ENCODE results near the gene BACE1-AS. TPM values are rescaled to one million over a fixed set of nuclear protein-coding genes. Genes with fewer than 3 reads are reported as not detected.
A peak's percentile ranks its signal among the peaks of the same experiment; 100 is the strongest.

Gene BACE1-AS
- total and polyA plus RNA-seq, 12 donors, result 4.0 to 35.1 (median 7.5) TPM

GRCh38 chr11:117298195-117298594, 7.0 kb downstream of the BACE1-AS start:
- DNase-seq, result no peak
- H3K9me3 ChIP-seq (replicated peaks in 1 of 3), result no peaks in the 10 kb centered on the region
- H3K4me1 ChIP-seq (replicated peaks in 1 of 2), result peaks cover 7 to 20% of the 10 kb centered on the region in 2 donors
- no peak overlapping the region for H3K4me3 ChIP-seq
- H3K27me3 ChIP-seq, result no peaks in the 10 kb centered on the region
- no peak overlapping the region for H3K27ac ChIP-seq
- 94 to 98% (median 94%) methylated on average over 8 of the region's 8 CpGs for WGBS, 4 donors
- TF ChIP-seq, protein P1, sequence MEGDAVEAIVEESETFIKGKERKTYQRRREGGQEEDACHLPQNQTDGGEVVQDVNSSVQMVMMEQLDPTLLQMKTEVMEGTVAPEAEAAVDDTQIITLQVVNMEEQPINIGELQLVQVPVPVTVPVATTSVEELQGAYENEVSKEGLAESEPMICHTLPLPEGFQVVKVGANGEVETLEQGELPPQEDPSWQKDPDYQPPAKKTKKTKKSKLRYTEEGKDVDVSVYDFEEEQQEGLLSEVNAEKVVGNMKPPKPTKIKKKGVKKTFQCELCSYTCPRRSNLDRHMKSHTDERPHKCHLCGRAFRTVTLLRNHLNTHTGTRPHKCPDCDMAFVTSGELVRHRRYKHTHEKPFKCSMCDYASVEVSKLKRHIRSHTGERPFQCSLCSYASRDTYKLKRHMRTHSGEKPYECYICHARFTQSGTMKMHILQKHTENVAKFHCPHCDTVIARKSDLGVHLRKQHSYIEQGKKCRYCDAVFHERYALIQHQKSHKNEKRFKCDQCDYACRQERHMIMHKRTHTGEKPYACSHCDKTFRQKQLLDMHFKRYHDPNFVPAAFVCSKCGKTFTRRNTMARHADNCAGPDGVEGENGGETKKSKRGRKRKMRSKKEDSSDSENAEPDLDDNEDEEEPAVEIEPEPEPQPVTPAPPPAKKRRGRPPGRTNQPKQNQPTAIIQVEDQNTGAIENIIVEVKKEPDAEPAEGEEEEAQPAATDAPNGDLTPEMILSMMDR (IDR thresholded peaks at IDR 0.05), result no peak
- no peak for TF ChIP-seq POLR2A (IDR thresholded peaks at IDR 0.05)
- intact Hi-C loops (cut with DNase I), result no loop called here
- peaks cover 0 to 13% of the 10 kb centered on the region in 2 donors for H3K36me3 ChIP-seq (replicated peaks in 1 of 2)

GRCh38 chr11:117299351-117300282, 8.5 kb downstream of the BACE1-AS start:
- Histone ChIP-seq H3K27ac (peak overlapping the region in 2 of 5 donors; percentile 25 to 39), H3K4me1 (replicated peaks in 1 of 2) (peaks cover 7 to 20% of the 10 kb centered on the region in 2 donors), H3K27me3 (no peaks in the 10 kb centered on the region), H3K4me3 (peak overlapping the region in 1 of 4 donors; percentile 22), H3K9me3 (replicated peaks in 1 of 3) (no peaks in the 10 kb centered on the region), H3K36me3 (replicated peaks in 1 of 2) (no peaks in the 10 kb centered on the region)
- 46 to 57% (median 50%) methylated on average over 10 to 12 of the region's 12 CpGs for WGBS, 4 donors
- no peak for TF ChIP-seq POLR2A (IDR thresholded peaks at IDR 0.05)
- TF ChIP-seq, protein P1 (IDR thresholded peaks at IDR 0.05), result no peak
- peak in 2 of 7 donors; percentile 20 to 53 for DNase-seq
- intact Hi-C loops (cut with DNase I), result no loop called here

GRCh38 chr11:117300283-117300663, 9.1 kb downstream of the BACE1-AS start:
- no peak for TF ChIP-seq POLR2A (IDR thresholded peaks at IDR 0.05)
- TF ChIP-seq, protein P1 (IDR thresholded peaks at IDR 0.05), result no peak
- no peaks in the 10 kb centered on the region for H3K36me3 ChIP-seq (replicated peaks in 1 of 2)
- H3K4me3 ChIP-seq, result peak overlapping the region in 1 of 4 donors; percentile 22
- intact Hi-C loops (cut with DNase I), result no loop called here
- no peaks in the 10 kb centered on the region for H3K27me3 ChIP-seq
- peak overlapping the region in 2 of 5 donors; percentile 25 to 39 for H3K27ac ChIP-seq
- peak; percentile 46 to 82 (median 71) for DNase-seq
- WGBS, 4 donors, result 9 to 21% (median 17%) methylated on average over 9 to 17 of the region's 17 CpGs
- H3K9me3 ChIP-seq (replicated peaks in 1 of 3), result no peaks in the 10 kb centered on the region
- H3K4me1 ChIP-seq (replicated peaks in 1 of 2), result peaks cover 7 to 20% of the 10 kb centered on the region in 2 donors

DNA sequence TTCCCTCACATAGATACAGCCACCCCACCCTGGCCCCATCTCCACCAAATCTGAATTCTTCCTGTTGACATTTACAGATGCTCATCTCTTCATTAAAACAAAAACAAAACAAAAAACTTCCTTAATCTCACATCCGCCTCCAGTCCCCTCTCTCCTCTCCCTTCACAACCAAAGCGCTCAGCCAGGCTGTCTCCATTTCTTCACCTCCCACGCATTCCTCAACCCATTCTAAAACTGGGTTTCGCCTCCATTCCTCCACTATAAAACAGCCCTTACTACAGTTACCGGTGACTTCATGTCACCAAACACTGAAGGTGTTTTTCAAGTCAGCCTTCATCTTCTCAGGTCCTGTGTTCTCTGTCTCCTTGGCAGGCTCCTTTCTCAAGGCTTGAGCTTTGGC, 9.6 kb downstream of the BACE1-AS start:
- no peak for DNase-seq
- Histone ChIP-seq H3K4me3 (no peak overlapping the region), H3K9me3 (replicated peaks in 1 of 3) (no peaks in the 10 kb centered on the region), H3K27me3 (no peaks in the 10 kb centered on the region), H3K27ac (peak overlapping the region in 2 of 5 donors; percentile 25 to 39), H3K4me1 (replicated peaks in 1 of 2) (peaks cover 7 to 20% of the 10 kb centered on the region in 2 donors), H3K36me3 (replicated peaks in 1 of 2) (no peaks in the 10 kb centered on the region)
- 73 to 80% (median 75%) methylated on average over 5 of the region's 5 CpGs for WGBS, 4 donors
- intact Hi-C loops (cut with DNase I), result no loop called here
- TF ChIP-seq, protein P1 (IDR thresholded peaks at IDR 0.05), result no peak
- no peak for TF ChIP-seq POLR2A (IDR thresholded peaks at IDR 0.05)

Data from adrenal gland (tissue), 12 donors.